ENCODE results near the gene TRMT112. TPM values are rescaled to one million over a fixed set of nuclear protein-coding genes. Genes with fewer than 3 reads are reported as not detected.
"Not testable (repeated sequence)": the region's sequence is repeated elsewhere in the genome, so short reads cannot be mapped to it uniquely, and the experiment has no call there.

TRMT112 gene
- total and polyA plus RNA-seq, 2 of the 4 experiments (the other 2 are of a cell fraction) = 173 to 202 TPM

DNA sequence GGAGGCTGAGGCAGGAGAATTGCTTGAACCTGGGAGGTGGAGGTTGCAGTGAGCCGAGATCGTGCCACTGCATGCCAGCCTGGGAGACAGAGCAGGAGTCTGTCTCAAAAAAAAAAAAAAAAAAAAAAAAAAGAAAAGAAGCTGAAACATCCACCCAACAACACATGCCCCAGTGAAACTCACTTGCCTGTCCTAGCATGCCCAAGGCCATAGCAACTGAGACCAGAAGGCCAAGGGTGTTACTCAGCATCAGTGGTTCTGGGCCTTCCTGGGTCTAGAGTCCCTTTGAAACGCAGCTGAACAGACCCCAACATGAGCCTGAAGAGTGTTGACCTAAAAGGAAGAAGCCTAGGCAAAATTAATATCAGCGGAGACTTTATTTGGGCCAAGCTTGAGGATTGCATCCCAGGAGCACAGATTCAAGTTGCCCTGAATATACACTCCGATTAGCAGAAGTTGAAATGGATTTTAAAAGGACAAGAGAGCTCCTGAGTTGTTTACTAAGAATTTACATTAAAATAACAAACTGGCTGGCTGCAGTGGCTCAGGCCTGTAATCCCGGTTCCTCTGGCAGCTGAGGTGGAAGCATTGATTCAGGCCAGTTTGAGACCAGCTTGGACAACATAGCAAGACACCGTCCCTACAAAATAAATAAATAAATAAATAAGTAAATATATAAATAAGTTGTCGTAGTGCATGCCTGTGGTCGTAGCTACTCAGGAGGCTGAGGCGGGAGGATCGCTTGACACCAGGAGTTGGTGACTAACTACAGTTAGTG, 7.5 kb upstream of the TRMT112 start (continued):
- no peak for TF ChIP-seq FOS (IDR thresholded peaks at IDR 0.05; ENCODE audit: low read depth, low read length)
- no peak for TF ChIP-seq RCOR1 (IDR thresholded peaks at IDR 0.05; ENCODE audit: insufficient replicate concordance, low read length)

DNA sequence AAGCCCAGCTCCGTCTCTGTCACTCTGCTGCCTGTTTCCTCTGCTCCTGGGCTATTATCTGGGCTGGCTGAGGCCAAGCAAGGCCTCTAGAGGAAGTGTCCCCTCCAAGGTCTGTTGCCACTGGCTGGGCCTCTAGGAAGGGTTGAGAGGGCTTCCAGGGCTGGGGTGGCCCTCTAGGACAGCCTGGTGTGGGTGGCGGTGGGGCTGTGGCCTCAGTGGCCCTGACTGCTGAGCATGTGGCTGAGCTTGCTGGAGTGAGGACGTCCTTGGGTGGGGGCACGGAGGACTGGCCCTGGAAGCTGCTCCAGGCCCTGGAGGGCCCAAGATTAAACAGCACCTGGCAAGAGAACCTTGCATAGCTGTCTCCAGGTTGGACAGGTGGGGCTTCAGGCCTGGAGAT, 6.6 kb upstream of the TRMT112 start:
- H3K9ac ChIP-seq (ENCODE audit: low read depth, low read length); H3K23ac ChIP-seq (ENCODE audit: low read depth, low read length); ATAC-seq (ENCODE audit: low read depth); dilution Hi-C loops (cut with HindIII; ENCODE audit: low sequenced_read_pairs, unreplicated experiment); H3K56ac ChIP-seq (ENCODE audit: extremely low read depth, insufficient read depth, low read length); intact Hi-C loops (cut with micrococcal nuclease); H2BK20ac ChIP-seq (ENCODE audit: low read depth, low read length); H2BK15ac ChIP-seq (ENCODE audit: low read depth, low read length); BruUV-seq (replicated peaks); H2AFZ ChIP-seq (replicated peaks; ENCODE audit: low read length, poor library complexity); DNase-seq; H2BK120ac ChIP-seq (ENCODE audit: low read depth, low read length); H3K18ac ChIP-seq (ENCODE audit: low read depth, low read length); H3K4me2 ChIP-seq (ENCODE audit: low read depth, low read length); H4K5ac ChIP-seq (ENCODE audit: low read depth, low read length); H2BK5ac ChIP-seq (ENCODE audit: low read depth, low read length, poor library complexity, severe bottlenecking); H3K9me3 ChIP-seq (ENCODE audit: control insufficient read depth, insufficient read depth, low read length); POLR2A ChIA-PET (ENCODE audit: unreplicated experiment); H4K91ac ChIP-seq (ENCODE audit: insufficient read depth, low read depth, low read length); H3K4ac ChIP-seq (ENCODE audit: low read depth, low read length); in situ Hi-C loops (cut with MboI; ENCODE audit: low sequenced_read_pairs); H3K27ac ChIP-seq (ENCODE audit: insufficient read depth, low read length); H2AK5ac ChIP-seq (ENCODE audit: low read depth, low read length); H4K20me1 ChIP-seq (ENCODE audit: insufficient read depth, low read length); H3K14ac ChIP-seq (replicated peaks; ENCODE audit: low read depth, low read length); H3K4me1 ChIP-seq (ENCODE audit: control insufficient read depth, insufficient read depth, low read length); H3K4me3 ChIP-seq (ENCODE audit: insufficient read depth, low read depth, low read length); H3K27me3 ChIP-seq (ENCODE audit: control insufficient read depth, insufficient read depth, low read length); H4K8ac ChIP-seq (ENCODE audit: low read depth in 2 of 2, low read length in 2 of 2): not testable (repeated sequence)
- WGBS, 2 experiments (ENCODE audit: extremely low coverage in 2 of 2, insufficient read length in 1 of 2) = 68% methylated on average over 2 of the region's 4 CpGs; no CpG with 5 or more reads in 1 of the 2 experiments
- H3K79me1 ChIP-seq (ENCODE audit: low read depth in 1 of 2, low read length in 2 of 2) = peaks cover 4 to 16% of the 10 kb centered on the region in 2 experiments
- CTCF ChIA-PET = interaction anchor here (1.5 kb wide), 1 partner anchor 23 kb away, joined by 5 read pairs; no protein-coding TSS in a partner anchor
- H3K9me1 ChIP-seq (ENCODE audit: insufficient read depth, low read length) = peaks cover 12% of the 10 kb centered on the region
- peaks cover 22% of the 10 kb centered on the region for H3K36me3 ChIP-seq (ENCODE audit: control insufficient read depth, insufficient read depth, low read length)
- H2AK9ac ChIP-seq (replicated peaks; ENCODE audit: low read depth, low read length, poor library complexity) = peak overlapping the region; percentile 50

Data from IMR-90 (cell line).